GM23248 (cell line): Measurements from ENCODE around the gene PAPPA2.

Source experiments
- EZH2 ChIP-seq: fragments of 200-600 bp; sonication (generic); IDR thresholded peaks from 2 replicates; pipeline ENCODE4 v1.6.1; 2018; ENCODE audit warnings: antibody characterized with exemption, mild to moderate bottlenecking; ENCODE audit not compliant: insufficient read depth, poor library complexity, severe bottlenecking
- EZH2phosphoT487 ChIP-seq: fragments of 200-600 bp; sonication (generic); IDR thresholded peaks from 2 replicates; pipeline ENCODE4 v1.6.1; 2018; ENCODE audit warnings: antibody characterized with exemption, moderate library complexity, mild to moderate bottlenecking, low read depth; ENCODE audit not compliant: insufficient read depth

DNA sequence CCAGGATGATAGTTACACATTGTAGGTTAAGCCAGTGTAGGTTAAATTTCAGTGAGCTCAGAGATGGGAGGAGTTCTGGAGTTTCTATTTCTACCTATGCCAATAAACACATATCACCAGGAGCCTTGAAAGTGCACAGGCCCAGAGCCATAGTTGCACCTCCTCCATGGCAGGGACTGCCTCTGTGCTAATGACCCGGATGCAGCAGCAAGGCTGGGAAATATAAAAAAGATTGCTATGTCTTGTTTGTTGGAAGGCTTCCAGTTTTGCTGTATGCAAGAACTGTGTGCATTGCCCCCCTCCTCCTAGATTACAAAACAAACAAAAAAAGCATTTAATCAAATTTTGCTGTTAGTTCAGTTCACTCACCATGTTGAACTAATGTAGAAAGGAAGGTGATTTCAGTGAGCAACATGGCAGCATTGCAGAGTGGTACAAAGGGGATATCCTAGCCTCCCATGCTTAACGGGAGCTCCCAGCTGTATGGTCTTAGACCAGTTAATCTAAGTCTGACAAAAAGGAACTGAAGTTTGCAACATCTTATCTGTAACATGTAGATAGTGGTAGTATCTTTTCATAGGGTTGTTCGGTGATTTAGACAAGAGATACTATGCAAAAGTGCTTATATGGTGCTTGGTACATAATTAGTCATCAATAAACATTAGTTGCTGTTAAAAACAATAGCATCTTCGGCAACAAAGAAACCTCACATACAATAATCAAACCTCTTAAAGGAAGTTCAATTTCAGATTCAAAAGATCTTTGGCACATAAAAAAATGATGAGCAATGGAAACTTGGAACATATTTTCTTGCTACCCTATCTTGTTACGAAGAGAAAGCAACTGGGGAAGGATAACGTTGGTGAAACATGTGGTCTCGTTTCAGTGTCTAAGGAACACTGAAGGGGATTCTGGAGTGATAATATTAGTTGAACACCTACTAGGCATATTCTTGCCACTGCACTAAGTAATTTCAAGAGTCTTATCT is 392.1 kb downstream of the PAPPA2 start:
- no peak for TF ChIP-seq EZH2
- TF ChIP-seq EZH2phosphoT487 = no peak
